NOMO-1 (cell line): ENCODE measurements around the gene BRAF.
"Not testable (repeated sequence)": the region's sequence is repeated elsewhere in the genome, so short reads cannot be mapped to it uniquely, and the experiment has no call there.

Experiments used
- DNase-seq, 2 experiments: peaks; one replicate each; lab custom pipeline; 2025; ENCODE audit not compliant: unreplicated experiment in 2 of 2; lab: John Stamatoyannopoulos, UW

The BRAF gene

DNA sequence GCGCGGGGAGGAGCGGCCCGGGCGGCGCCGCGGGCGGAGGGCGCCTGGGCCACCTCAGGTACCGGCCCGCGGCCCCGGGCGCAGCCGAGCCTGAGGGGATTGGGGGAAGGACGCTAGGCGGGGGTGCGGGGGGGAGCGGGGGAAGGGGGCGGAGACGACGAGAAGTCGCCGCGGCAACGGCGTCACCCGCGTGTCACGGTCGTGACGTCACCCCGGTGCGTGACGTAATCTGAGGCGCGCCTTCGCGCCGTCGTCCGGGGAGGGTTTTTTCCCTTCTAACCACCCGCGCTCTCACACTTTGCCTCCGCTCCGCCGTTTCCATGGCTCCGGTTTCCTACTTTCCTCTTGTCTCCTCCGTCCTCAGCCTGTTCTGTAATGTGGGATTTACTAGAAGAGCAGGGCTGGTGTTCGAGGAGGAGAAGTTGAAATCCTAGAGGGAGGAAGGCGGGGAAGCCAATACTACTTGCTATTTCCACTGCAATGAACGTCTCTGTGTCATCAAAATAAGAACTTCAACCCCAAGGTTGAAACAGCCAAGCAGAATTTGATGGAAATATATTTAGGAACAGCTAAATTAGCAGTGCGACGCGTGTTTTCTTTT lies at the start of gene BRAF:
Gene BRAF (minus strand): TSS at position 109 of the 601 bp plus-strand sequence. CDS start 226 bp downstream, outside the sequence.
- DNase-seq, result peak; percentile 43 to 47

DNA sequence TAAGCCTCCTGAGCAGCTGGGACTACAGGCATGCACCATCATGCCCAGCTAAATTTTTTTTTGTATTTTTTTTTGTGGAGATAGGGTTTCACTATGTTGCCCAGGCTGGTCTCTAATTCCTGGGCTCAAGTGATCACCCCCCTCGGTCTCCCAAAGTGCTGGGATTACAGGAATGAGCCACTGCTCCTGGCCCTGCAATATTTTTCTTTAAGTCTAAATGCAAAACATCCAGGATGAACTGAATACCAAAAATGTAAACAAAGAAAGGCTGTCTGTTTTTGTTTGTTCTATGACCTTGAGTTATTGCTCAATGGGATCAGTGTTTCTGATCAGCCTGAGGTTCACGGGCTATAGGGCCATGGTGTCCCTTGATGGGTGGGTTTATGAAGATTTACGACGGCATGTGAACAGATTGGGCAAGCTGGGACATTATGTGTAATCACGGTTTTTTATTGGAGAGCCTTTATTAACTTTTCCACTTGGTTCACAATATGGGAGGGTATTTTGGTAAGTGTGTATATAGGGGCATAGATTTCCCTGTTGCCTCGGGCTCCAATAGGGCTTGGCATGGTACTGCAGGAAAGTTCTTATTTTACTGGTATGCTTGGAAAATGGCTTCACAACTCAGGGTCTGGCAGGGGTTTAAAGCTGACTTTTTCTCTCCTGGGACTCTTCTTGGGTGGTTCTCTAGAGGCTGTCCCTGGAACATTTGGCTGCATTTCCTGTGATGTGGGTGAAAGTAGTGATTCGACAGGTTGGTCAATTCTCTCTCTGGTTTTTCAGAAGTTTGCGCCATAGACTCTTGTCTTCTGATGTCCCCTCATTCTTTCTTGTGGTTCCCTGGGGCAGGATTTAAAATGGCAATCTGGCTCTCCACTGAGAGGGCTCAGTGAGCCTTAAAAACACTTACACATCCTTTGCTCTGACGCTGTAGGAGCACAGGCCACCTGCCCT lies 48.4 kb upstream of the BRAF start:
- no peak for DNase-seq

DNA sequence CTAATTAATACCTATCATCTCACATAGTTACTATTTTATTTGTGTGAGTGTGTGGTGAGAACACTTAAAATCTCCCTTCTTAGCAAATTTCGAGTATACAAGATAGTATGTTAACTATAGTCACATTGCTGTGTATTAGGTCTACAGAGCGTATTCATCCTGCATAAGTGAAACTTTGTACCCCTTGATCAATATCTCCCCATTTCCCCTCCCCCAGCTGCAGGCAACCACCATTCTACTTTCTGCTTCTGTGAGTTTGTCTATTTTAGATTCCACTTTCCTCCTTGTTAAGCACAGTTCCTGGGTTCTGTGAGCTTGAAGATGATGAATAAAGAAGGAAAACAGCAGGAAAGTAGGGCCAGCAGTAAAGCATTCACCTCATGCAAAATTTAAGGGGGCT lies 47.6 kb upstream of the BRAF start:
- no peak for DNase-seq

DNA sequence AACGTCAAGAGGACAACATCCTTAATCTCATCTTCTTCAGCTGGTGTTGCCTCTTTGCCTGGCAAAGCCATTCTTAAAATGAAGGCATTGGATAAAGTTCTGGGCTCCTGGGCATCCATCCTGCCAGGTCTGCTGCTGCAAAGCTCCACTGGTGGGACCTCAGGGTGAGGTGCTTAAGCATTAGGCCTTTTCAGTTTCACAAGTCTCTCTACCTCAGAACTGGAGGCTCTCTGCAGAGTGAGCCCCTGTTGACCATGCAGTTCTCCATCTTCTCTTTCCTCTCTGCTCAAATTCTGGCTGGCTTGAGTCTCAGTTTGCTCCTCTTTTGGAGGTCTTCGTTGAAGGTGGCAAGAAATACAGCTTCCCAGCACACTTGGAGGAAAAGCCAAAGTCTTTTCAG lies 42.7 kb upstream of the BRAF start:
- DNase-seq, result no peak

DNA sequence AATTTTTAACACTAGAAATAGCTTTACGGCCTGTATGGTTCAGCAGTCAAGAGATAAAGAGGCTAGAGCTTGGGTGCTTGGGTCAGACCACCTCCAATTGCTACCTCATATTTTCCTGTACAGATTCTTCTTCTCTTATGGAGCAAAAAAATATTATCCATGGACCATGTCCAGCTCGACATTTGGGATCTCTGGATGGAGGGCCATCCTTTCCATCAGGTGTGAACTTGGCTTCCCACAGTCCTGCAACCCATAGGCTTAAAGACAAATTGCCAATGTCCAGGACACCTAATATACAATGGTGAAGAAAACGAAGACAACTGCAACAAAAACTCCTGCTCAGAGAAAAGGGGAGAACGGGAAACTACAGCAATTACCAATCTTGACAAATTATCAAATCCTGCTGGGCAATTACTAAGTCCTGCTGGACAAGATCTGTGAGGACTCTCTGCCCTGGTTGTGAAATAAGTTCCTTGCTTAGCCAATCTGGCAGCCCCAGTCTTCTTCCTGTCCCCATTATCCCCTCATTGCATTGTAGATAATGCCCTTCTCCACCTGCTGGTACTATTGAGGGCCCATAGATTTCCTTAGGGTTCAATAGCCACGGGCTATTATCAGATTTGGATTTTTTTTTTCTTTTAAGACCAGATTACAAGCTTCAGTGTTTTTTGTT lies 42.0 kb upstream of the BRAF start:
- no peak for DNase-seq

DNA sequence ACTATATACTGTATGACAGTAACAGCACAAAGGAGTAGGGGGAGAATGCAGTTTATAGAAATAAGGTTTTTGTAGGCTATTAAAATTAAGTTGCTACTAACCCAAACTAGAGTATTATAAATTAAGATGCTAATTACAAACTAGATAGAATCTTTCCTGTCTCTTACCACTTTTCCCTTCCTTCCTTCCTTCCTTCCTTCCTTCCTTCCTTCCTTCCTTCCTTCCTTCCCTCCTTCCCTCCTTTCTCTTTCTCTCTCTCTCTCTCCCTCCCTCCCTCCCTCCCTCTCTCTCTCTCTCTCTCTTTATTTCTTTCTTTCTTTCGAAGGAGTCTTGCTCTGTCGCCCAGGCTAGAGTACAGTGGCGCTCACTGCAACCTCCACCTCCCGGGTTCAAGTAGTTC lies 36.4 kb upstream of the BRAF start:
- no peak for DNase-seq

DNA sequence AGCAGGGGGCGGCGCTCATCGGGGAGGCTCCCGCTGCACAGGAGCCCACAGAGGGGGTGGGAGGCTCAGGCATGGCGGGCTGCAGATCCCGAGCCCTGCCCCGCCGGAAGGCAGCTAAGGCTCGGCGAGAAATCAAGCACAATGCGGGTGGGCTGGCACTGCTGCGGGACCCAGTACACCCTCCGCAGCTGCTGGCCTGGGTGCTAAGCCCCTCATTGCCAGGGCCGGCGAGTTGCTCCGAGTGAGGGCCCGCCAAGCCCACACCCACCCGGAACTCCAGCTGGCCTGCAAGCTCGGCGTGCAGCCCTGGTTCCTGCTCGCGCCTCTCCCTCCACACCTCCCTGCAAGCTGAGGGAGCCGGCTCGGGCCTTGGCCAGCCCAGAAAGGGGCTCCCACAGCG lies 32.3 kb upstream of the BRAF start:
- DNase-seq, result not testable (repeated sequence)

DNA sequence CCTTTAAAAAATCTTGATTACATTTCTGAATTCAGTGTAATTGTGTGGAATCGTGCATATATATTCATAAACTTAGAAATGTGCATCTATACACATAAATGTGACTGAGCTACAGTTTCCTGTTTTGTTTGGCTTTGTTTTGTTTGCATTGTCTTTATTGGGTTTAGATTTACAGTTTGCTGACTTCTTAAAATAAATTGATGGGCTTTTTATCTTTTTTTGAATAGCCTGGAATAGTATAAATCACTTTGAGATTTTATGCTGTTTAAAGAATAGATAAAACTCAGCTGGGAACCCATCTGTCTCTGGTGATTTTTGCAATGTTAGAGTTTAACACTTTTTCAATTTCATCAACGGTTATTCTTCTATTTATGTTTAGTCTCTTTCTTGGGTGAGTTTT lies 21.2 kb upstream of the BRAF start:
- no peak for DNase-seq

DNA sequence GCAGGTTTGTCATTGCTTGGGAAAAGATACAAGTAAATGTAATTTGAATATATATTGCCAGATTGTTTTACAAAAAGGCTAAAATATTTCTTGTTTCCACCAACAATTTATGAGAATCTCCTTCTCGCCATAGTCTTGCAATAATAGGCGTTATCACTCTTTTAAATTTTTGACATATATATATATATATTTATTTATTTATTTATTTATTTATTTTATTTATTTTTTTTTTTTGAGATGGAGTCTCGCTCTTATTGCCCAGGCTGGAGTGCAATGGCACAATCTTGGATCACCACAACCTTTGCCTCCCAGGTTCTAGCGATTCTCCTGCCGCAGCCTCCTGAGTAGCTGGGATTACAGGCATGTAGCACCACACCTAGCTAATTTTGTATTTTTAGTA lies 17.5 kb upstream of the BRAF start:
- DNase-seq, result not testable (repeated sequence)

DNA sequence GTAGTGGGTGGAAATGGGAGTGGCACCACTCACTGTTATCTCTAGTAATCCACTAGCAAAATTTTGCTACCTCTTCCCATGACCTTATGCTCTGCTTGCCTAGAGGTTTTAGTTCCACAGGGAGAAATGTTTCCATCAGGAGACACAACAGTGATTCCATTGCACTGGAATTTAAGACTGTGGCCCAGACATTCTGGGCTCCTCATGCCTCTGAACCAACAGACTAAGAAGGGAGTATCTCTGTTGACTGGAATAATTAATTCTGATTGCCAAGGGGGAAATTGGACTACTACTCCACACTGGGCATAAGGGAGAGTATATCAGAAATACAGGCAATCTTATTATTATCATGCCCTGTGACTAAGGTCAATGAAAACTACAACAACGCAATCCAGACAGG lies 16.2 kb upstream of the BRAF start:
- no peak for DNase-seq

DNA sequence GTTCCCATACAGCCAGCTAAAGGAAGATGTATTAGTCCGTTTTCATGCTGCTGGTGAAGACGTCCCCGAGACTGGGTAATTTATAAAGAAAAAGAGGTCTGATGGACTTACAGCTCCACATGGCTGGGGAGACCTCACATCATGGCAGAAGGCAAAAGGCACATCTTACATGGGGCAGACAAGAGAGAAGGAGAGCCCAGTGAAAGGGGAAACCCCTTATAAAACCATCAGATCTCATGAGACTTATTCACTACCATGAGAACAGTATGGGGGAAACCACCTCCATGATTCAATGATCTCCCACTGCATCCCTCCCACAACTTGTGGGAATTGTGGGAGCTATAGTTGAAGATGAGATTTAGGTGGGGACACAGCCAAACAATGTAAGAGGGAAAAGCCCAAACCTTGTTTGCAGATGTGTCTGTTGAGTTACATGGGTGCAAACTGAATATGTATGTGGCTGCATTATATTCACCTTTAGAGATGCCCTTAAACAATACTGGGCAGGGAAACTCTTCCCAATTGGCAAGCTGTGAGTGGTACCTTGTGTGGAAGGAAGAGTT lies 13.1 kb upstream of the BRAF start:
- DNase-seq, result no peak

DNA sequence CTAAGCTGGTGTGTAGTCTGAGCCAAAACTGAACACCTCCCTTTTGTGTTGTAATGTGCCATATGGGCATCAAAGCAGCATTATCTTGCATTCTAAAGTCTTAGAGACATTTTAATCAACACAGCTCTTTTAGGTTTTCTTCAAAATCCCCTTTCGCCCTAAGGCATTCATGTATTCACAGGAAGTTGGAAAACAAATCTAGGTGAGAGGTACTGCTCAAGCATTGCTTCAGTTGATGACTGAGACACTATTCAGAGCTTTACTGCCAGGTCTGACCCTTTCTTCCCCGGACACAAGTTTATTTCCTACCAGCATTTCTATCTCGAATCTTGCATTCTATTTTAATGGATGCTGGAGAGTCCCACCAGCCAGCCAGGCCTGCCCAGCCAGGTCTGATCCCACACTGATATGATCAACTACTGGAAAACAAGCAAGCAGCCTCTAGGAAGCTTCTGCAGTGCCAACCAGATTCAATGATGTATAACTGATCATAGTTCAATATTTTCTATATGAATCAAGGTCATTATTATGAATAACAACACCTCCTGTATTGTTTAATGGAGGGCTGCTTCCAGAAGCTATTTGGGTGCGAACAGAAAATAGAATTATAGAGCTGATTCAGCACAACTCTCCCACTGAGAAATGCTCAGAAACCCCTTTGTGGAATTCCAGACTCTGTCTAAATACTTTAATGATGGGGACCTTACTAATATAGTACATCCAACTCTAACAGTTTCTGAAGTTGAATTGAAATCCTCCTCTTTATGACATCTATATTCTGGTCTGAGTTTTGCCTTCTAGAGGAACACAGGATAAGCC lies 4.0 kb upstream of the BRAF start:
- no peak for DNase-seq

DNA sequence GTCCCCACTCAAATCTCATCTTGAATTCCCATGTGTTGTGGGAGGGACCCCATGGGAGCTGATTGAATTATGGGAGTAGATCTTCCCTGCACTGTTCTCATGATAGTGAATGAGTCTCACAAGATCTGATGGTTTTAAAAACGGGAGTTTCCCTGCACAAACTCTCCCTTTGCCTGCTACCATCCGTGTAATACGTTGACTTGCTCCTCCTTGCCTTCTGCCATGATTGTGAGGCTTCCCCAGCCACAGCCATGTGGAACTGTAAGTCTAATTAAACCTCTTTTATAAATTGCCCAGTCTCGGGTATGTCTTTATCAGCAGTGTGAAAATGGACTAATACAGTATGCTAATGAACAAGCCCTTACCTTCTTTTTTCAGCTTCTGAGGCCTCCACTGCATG lies 3.2 kb upstream of the BRAF start:
- DNase-seq, result not testable (repeated sequence)

DNA sequence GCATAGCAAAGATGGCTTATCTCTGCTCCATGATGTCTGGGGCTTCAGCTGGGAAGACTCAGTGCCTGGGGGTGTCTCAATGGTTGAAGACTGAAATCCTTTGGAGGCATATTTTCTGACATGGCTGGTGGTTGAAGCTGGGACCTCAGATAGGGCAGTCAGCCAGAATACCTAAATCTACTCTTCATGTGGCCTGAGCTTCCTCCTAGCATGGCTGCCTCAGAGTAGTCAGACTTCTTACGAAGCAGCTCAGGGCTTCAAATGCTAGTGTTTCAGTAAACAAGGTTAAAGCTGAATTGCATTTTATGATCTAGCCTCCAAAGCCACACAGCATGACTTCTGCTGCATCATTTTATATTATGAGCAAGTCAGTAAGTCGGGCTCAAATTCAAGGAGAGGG lies 2.6 kb upstream of the BRAF start:
- DNase-seq, result no peak

DNA sequence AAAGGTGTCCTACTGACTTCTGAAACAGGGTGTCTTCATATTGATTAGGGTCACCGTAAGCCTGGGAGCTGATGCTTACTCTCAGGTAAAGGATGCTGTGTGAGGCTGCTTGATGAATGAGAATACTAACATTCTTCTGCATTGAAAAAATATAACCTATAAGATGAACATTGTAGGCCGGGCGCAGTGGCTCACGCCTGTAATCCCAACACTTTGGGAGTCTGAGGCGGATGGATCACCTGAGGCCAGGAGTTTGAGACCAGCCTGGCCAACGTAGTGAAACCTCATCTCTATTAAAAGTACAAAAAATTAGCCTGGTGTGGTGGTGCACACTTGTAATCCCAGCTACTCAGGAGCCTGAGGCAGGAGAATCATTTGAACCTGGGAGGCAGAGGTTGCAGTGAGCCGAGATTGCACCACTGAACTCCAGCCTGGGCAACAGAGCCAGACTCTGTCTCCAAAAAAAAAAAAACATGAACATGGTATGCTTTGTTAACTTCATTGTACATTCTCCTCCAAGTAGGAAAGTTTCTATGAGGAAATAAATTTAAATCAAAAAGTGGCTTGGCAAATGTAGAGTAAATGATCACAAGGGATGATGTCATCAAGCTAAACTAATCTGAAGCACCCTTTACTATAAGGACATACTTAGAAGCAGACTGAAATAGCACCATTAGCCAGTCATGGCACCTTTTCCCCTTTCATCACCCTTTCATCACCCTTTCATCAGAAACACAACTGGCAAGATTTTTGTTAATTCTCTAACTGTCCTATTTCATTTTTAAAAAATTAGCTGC lies 1.5 kb upstream of the BRAF start:
- no peak for DNase-seq

DNA sequence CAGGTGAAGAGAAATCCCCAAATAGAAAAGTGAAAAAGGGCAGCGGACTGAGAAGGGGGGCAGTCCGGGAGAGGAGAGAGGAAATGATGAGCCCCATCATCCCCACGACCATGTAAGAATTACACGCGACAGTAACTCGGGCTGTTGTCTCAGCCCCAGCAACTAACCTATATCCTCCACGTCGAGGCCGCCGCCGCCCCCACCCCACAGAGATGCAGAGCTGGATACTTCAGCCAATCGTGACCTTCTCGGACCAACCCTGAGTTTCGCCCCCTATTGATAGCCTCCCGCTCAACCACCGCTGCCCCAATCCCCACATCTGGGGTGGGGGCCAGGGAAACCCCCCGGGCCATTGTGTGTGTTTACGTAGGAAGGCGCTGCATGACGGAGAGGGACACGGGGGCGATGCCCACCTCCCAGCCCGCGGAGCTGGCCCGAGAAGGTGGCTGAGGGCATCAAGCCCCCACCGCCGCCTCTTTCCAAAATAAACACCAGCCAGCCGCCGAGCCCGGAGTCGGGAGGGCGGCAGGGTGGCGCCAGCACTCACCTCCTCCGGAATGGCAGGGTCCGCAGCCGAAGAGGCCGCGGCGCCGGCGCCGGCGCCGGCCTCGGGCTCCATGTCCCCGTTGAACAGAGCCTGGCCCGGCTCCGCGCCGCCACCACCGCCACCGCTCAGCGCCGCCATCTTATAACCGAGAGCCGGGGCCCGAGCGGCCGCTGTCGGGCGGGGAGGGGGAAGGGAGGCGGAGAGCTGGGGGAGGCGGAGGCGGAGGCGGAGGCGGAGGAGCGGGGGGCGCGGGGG lies 509 bp downstream of the BRAF start:
- DNase-seq, result peak; percentile 3 to 47

DNA sequence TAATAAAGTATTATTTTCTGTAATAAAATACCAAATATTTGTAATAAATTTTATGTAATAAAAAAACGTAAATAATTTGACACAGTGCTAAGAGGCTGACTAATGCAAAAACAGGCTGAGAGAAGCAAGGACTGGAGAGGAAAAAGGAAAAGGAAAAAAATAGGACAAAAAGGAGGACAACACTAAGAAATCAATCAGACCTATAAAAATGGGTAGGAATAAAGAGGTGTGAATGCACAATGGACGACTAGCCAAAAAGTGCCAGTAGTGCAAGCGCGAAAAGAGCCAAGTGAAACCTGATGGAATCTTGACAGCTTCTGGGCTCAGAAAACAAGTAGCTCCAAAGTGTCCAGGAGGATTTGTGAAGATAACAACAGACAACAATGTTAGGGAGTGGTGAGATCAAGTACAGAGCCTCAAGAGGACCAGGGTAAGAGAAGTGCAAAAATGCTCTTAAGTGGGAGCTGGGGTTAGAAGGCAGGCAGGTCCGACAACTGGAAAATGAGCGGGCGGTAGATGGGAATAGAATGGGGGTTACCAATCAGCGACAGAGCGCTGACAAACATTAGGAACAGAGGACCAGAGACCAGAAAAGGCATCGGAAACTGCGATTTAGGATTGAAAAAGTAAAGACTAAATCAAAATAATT lies 1.2 kb downstream of the BRAF start:
- DNase-seq, result no peak

DNA sequence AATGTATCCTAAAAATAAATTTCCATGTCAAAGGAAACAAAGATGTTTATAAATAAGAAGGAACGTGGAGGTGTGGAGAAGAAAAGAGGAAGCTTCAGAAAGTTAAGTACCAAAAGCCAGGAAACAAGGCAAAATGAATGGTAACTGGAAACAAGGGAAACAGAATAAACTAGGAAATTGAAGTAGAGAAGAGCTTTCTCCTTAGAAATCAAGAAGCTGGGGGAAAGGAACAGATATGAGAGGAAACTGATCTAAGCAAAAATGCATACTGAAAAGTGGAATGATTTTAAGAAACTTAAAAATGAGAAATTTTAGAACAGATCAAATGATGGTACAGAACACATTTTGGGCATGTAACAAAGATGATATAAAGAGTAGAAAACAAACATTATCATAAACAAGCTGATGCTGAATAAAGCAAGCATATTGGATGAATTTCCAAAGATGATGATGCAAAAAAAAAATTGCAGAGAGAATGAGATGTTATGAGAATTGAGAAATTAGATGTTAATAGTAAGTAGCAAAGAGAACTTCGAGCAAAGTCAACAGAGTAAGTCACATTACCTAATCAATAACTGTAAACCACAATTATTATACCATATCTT lies 1.9 kb downstream of the BRAF start:
- no peak for DNase-seq
